ENCODE results near the gene NUP93.
"Not testable (repeated sequence)": the region's sequence is repeated elsewhere in the genome, so short reads cannot be mapped to it uniquely, and the experiment has no call there.

NUP93 gene

DNA sequence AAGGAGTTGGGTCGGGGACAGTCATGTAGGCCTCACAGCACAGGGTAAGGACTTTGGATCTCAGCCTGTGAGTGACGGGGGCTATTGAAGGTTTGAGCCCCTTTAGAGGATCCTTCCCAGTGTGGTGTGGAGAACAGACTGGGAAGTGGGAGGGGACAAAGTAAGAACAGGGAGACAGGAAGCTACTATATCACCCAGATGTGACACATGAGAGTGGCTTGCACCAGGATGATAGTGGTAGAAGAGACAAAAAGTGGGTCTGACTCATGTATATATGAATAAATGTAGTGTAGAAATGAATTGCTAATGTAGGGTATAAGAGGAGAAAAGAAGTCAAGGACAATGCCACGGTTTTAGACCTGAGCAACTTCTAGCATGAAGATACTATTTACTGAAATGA is 4.5 kb downstream of the NUP93 start:
- H3K9ac ChIP-seq (ENCODE audit: insufficient read length, low read depth) = no peak overlapping the region
- H3K4me1 ChIP-seq (ENCODE audit: insufficient read depth, insufficient read length) = no peaks in the 10 kb centered on the region
- no peak overlapping the region for H3K4me3 ChIP-seq (ENCODE audit: insufficient read length, low read depth)
- peaks cover 23% of the 10 kb centered on the region for H3K9me3 ChIP-seq (ENCODE audit: insufficient read depth, low read length)
- peaks cover 46% of the 10 kb centered on the region for H3K36me3 ChIP-seq (ENCODE audit: insufficient read depth, insufficient read length, low read length)
- DNase-seq (ENCODE audit: low read depth, low spot score) = no peak
- TF ChIP-seq SUZ12 (IDR thresholded peaks at IDR 0.05; ENCODE audit: extremely low read depth, insufficient read depth, insufficient read length) = no peak
- no peak for TF ChIP-seq ZNF274 (IDR thresholded peaks at IDR 0.05; ENCODE audit: low read depth, low read length)
- no peak for TF ChIP-seq YY1 (IDR thresholded peaks at IDR 0.05; ENCODE audit: insufficient read depth, insufficient read length)
- H3K27me3 ChIP-seq (ENCODE audit: insufficient read depth, insufficient read length) = no peaks in the 10 kb centered on the region

DNA sequence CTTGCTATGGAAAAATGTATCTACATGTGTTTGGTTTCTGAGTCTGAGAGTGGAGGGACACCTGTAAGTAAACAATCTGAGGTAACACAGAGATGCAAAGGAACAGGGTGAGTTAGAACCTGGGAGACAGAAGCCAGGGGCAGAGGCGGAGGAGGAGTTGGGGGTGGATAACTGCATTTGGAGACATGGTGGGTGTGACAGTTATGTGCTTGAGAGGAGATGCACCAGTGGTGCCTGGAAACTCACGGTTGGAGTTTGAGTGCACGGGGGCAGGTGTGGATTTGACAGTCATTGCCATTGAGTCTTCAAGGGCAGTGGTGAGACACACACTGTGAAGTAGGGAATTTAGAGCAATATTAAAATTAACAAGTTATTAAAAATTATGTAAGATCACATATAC is 6.5 kb downstream of the NUP93 start:
- DNase-seq (ENCODE audit: low read depth, low spot score) = no peak
- Histone ChIP-seq H3K27me3 (ENCODE audit: insufficient read depth, insufficient read length) (no peaks in the 10 kb centered on the region), H3K9me3 (ENCODE audit: insufficient read depth, low read length) (peaks cover 28% of the 10 kb centered on the region), H3K4me3 (ENCODE audit: insufficient read length, low read depth) (no peak overlapping the region), H3K4me1 (ENCODE audit: insufficient read depth, insufficient read length) (no peaks in the 10 kb centered on the region), H3K9ac (ENCODE audit: insufficient read length, low read depth) (no peak overlapping the region), H3K36me3 (ENCODE audit: insufficient read depth, insufficient read length, low read length) (peaks cover 46% of the 10 kb centered on the region)
- no peak for TF ChIP-seq YY1 (IDR thresholded peaks at IDR 0.05; ENCODE audit: insufficient read depth, insufficient read length)
- no peak for TF ChIP-seq SUZ12 (IDR thresholded peaks at IDR 0.05; ENCODE audit: extremely low read depth, insufficient read depth, insufficient read length)
- TF ChIP-seq ZNF274 (IDR thresholded peaks at IDR 0.05; ENCODE audit: low read depth, low read length) = no peak

DNA sequence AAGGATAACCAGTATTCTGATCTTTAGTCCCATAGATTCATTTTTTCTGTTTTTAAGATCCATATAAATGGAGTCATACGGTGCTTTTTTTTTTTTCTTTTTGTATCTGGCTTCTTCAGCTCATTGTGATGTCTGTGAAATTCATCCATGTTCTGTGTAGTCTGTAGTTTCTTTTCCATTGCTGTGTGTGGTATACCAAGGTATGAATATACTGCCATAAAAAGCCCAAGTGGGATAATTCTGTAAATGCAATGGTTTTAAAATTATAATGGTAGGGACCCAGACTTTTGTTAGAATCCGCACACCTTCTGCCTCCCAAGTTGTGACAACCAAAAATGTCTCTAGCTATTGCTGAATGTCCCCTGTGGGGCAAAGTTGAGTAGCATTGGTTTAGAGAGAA is 7.6 kb downstream of the NUP93 start:
- peaks cover 35% of the 10 kb centered on the region for H3K36me3 ChIP-seq (ENCODE audit: insufficient read depth, insufficient read length, low read length)
- no peaks in the 10 kb centered on the region for H3K4me1 ChIP-seq (ENCODE audit: insufficient read depth, insufficient read length)
- H3K4me3 ChIP-seq (ENCODE audit: insufficient read length, low read depth) = no peak overlapping the region
- peaks cover 28% of the 10 kb centered on the region for H3K9me3 ChIP-seq (ENCODE audit: insufficient read depth, low read length)
- H3K27me3 ChIP-seq (ENCODE audit: insufficient read depth, insufficient read length) = no peaks in the 10 kb centered on the region
- no peak for DNase-seq (ENCODE audit: low read depth, low spot score)
- no peak overlapping the region for H3K9ac ChIP-seq (ENCODE audit: insufficient read length, low read depth)
- TF ChIP-seq ZNF274 (IDR thresholded peaks at IDR 0.05; ENCODE audit: low read depth, low read length) = no peak
- TF ChIP-seq SUZ12 (IDR thresholded peaks at IDR 0.05; ENCODE audit: extremely low read depth, insufficient read depth, insufficient read length) = no peak
- no peak for TF ChIP-seq YY1 (IDR thresholded peaks at IDR 0.05; ENCODE audit: insufficient read depth, insufficient read length)

- no peak for DNase-seq (ENCODE audit: low read depth, low spot score)
- Histone ChIP-seq H3K9me3 (ENCODE audit: insufficient read depth, low read length) (peaks cover 28% of the 10 kb centered on the region), H3K4me3 (ENCODE audit: insufficient read length, low read depth) (no peak overlapping the region), H3K4me1 (ENCODE audit: insufficient read depth, insufficient read length) (no peaks in the 10 kb centered on the region), H3K27me3 (ENCODE audit: insufficient read depth, insufficient read length) (no peaks in the 10 kb centered on the region), H3K9ac (ENCODE audit: insufficient read length, low read depth) (no peak overlapping the region), H3K36me3 (ENCODE audit: insufficient read depth, insufficient read length, low read length) (peaks cover 29% of the 10 kb centered on the region)
- no peak for TF ChIP-seq ZNF274 (IDR thresholded peaks at IDR 0.05; ENCODE audit: low read depth, low read length)
- TF ChIP-seq YY1 (IDR thresholded peaks at IDR 0.05; ENCODE audit: insufficient read depth, insufficient read length) = no peak
- no peak for TF ChIP-seq SUZ12 (IDR thresholded peaks at IDR 0.05; ENCODE audit: extremely low read depth, insufficient read depth, insufficient read length)
Measured at GRCh38 chr16:56738221-56738620, 8.3 kb downstream of the NUP93 start.

DNA sequence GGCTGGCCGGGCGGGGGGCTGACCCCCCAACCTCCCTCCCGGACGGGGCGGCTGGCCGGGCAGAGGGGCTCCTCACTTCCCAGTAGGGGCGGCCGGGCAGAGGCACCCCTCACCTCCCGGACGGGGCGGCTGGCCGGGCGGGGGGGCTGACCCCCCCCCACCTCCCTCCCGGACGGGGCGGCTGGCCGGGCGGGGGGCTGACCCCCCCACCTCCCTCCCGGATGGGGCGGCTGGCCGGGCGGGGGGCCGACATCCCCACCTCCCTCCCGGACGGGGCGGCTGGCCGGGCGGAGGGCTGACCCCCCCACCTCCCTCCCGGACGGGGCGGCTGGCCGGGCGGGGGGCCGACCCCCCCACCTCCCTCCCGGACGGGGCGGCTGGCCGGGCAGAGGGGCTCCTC is 9.4 kb downstream of the NUP93 start:
- not testable (repeated sequence) for DNase-seq (ENCODE audit: low read depth, low spot score); H3K27me3 ChIP-seq (ENCODE audit: insufficient read depth, insufficient read length); H3K4me1 ChIP-seq (ENCODE audit: insufficient read depth, insufficient read length); H3K9ac ChIP-seq (ENCODE audit: insufficient read length, low read depth); H3K4me3 ChIP-seq (ENCODE audit: insufficient read length, low read depth)
- Histone ChIP-seq H3K36me3 (ENCODE audit: insufficient read depth, insufficient read length, low read length) (peaks cover 25% of the 10 kb centered on the region), H3K9me3 (ENCODE audit: insufficient read depth, low read length) (peaks cover 28% of the 10 kb centered on the region)

DNA sequence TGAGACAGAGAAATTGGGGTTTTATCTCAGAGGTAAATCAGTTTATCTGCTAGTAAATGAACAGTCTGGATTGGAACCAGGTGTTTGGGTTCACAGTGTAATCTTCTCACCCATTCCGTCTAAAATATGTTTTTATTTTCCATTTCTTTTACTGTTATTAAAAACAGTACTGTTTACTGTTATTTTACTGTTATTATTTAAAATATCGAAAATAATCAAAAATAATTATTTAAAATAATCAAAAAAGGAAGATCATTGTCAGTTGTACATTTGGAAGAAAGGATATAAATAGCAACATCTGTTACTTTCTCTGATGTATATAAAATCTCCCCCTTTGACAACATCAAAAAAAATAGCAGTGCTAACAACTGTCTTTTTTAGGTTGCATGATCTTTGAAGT is 11.5 kb downstream of the NUP93 start:
- Histone ChIP-seq H3K36me3 (ENCODE audit: insufficient read depth, insufficient read length, low read length) (peaks cover 12% of the 10 kb centered on the region), H3K4me3 (ENCODE audit: insufficient read length, low read depth) (no peak overlapping the region), H3K27me3 (ENCODE audit: insufficient read depth, insufficient read length) (no peaks in the 10 kb centered on the region), H3K4me1 (ENCODE audit: insufficient read depth, insufficient read length) (peaks cover 3% of the 10 kb centered on the region), H3K9ac (ENCODE audit: insufficient read length, low read depth) (no peak overlapping the region), H3K9me3 (ENCODE audit: insufficient read depth, low read length) (peaks cover 28% of the 10 kb centered on the region)
- no peak for TF ChIP-seq SUZ12 (IDR thresholded peaks at IDR 0.05; ENCODE audit: extremely low read depth, insufficient read depth, insufficient read length)
- no peak for TF ChIP-seq YY1 (IDR thresholded peaks at IDR 0.05; ENCODE audit: insufficient read depth, insufficient read length)
- TF ChIP-seq ZNF274 (IDR thresholded peaks at IDR 0.05; ENCODE audit: low read depth, low read length) = no peak
- no peak for DNase-seq (ENCODE audit: low read depth, low spot score)

DNA sequence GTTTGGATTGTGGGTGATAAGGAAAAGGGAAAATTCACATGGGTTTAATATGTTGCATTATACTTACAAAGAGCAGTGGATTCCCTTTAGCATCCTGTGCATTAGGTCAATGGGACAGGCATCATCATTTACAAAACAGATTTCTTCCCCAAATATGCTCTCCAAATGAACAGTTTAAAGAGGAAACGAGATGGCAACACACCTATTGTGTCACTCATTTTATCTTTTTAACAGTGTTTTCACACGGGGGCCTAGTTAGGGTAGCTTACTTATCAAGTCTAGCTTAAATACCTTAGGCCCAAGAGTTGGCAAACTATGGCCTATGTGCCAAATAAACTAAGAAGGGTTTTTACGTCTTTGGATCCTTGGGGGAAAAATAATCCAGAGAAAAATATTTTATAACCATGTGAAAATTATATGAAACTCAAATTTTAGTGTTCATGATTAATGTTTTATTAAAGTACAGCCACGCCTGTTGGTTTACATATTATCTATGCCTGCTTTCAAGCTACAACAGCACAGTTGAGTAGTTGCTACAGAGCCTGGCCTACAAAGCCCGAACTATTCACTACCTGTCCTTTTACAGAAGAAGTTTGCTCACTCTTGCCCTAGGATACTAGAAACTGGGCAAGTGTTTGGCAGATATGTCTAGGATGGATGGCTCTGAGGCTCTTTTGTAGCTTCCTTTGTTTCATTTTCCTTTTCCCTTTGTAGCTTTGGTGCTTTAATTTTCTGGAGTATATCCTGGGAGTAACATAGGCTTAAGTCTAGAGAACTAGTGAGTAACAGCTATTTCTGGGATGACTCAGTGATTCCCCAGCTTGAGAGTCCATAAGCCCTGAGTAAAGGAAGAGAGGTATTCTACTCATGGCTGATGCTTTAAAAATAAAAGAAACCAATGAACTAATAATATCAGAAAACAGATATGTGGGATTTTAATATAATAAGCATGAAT is 12.4 kb downstream of the NUP93 start:
- Histone ChIP-seq H3K9ac (ENCODE audit: insufficient read length, low read depth) (no peak overlapping the region), H3K4me3 (ENCODE audit: insufficient read length, low read depth) (no peak overlapping the region), H3K27me3 (ENCODE audit: insufficient read depth, insufficient read length) (no peaks in the 10 kb centered on the region), H3K36me3 (ENCODE audit: insufficient read depth, insufficient read length, low read length) (peaks cover 9% of the 10 kb centered on the region), H3K4me1 (ENCODE audit: insufficient read depth, insufficient read length) (peaks cover 3% of the 10 kb centered on the region), H3K9me3 (ENCODE audit: insufficient read depth, low read length) (peaks cover 19% of the 10 kb centered on the region)
- no peak for DNase-seq (ENCODE audit: low read depth, low spot score)
- TF ChIP-seq ZNF274 (IDR thresholded peaks at IDR 0.05; ENCODE audit: low read depth, low read length) = no peak
- no peak for TF ChIP-seq SUZ12 (IDR thresholded peaks at IDR 0.05; ENCODE audit: extremely low read depth, insufficient read depth, insufficient read length)
- no peak for TF ChIP-seq YY1 (IDR thresholded peaks at IDR 0.05; ENCODE audit: insufficient read depth, insufficient read length)
